ENCODE measurements around the gene LNPK. TPM values are rescaled to one million over a fixed set of nuclear protein-coding genes. Genes with fewer than 3 reads are reported as not detected.

Gene LNPK
- total RNA-seq, 1 donor from 2014 or later: 12.5 TPM

DNA sequence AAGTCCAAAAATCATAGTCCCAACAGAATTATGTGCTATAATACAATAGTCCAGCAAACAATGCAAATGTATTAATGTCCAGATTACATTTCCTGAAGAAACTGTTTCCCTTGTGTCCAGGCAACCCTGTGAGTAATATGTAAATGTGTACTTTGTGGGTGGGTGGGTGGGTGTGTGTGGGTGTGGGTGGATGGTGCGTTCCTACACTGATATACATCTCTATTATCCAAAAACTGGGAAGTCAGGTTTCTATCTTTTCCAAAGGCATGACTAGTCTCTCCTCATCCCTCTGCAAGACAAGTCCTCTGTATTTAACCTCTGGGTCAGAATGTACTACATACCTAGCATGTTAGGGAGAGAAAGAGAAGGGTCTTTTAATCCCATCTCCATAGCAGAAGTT, 71.6 kb downstream of the LNPK start:
- Mint-ChIP-seq H3K27me3 (ENCODE audit: unreplicated experiment) (no peaks in the 10 kb centered on the region), H3K4me1 (ENCODE audit: unreplicated experiment) (no peaks in the 10 kb centered on the region), H3K36me3 (ENCODE audit: low read depth, unreplicated experiment) (no peaks in the 10 kb centered on the region), H3K27ac (ENCODE audit: unreplicated experiment) (no peak overlapping the region), H3K9me3 (ENCODE audit: unreplicated experiment) (no peaks in the 10 kb centered on the region), H3K4me3 (ENCODE audit: unreplicated experiment) (no peak overlapping the region)
- TF ChIP-seq, protein P1, sequence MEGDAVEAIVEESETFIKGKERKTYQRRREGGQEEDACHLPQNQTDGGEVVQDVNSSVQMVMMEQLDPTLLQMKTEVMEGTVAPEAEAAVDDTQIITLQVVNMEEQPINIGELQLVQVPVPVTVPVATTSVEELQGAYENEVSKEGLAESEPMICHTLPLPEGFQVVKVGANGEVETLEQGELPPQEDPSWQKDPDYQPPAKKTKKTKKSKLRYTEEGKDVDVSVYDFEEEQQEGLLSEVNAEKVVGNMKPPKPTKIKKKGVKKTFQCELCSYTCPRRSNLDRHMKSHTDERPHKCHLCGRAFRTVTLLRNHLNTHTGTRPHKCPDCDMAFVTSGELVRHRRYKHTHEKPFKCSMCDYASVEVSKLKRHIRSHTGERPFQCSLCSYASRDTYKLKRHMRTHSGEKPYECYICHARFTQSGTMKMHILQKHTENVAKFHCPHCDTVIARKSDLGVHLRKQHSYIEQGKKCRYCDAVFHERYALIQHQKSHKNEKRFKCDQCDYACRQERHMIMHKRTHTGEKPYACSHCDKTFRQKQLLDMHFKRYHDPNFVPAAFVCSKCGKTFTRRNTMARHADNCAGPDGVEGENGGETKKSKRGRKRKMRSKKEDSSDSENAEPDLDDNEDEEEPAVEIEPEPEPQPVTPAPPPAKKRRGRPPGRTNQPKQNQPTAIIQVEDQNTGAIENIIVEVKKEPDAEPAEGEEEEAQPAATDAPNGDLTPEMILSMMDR (IDR thresholded peaks at IDR 0.05; ENCODE audit: unreplicated experiment): no peak
- DNase-seq (ENCODE audit: low spot score): no peak

DNA sequence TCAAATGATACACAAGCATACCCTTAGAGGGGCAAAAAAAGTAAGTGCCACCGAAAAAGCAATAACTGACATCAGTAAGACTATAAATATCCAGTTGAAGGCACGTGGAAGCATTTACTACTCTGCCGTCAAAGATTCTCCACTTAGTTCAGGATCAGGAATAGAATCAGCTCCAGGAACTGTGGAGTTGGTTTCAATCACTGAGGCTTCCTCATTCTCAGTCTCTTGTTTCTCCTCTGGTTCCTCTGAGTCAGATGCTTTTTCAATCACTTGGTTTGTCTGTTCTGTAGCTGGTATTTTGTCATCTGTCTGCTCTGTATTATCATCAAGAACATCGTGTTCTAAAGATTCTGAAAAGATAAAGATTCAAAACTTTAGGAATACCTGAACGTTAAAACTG, 72.2 kb downstream of the LNPK start:
- H3K9me3 Mint-ChIP-seq (ENCODE audit: unreplicated experiment): no peaks in the 10 kb centered on the region
- TF ChIP-seq, protein P1 (IDR thresholded peaks at IDR 0.05; ENCODE audit: unreplicated experiment): no peak
- no peak overlapping the region for H3K27ac Mint-ChIP-seq (ENCODE audit: unreplicated experiment)
- H3K4me1 Mint-ChIP-seq (ENCODE audit: unreplicated experiment): peaks cover 4% of the 10 kb centered on the region
- H3K36me3 Mint-ChIP-seq (ENCODE audit: low read depth, unreplicated experiment): no peaks in the 10 kb centered on the region
- no peaks in the 10 kb centered on the region for H3K27me3 Mint-ChIP-seq (ENCODE audit: unreplicated experiment)
- DNase-seq (ENCODE audit: low spot score): no peak
- H3K4me3 Mint-ChIP-seq (ENCODE audit: unreplicated experiment): no peak overlapping the region

DNA sequence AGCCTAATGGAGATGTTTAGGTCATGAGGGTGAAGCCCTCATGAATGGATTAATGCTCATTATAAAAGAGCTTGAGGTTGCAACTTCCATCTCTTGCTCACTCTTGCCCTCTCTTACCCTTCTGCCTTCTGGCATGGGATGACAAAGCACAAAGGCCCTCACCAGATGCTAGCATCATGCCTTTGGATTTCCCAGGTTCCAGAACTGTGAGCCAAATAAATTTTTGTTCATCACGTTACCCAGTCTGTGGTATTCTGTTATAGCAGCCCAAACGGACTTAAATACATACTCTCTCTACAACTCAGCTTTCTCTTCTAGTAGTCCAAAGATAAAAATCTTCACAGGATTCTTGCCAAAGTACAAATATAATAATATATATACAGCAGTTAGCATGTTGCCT, 75.8 kb downstream of the LNPK start:
- no peak overlapping the region for H3K27ac Mint-ChIP-seq (ENCODE audit: unreplicated experiment)
- no peak for DNase-seq (ENCODE audit: low spot score)
- no peak overlapping the region for H3K4me3 Mint-ChIP-seq (ENCODE audit: unreplicated experiment)
- H3K9me3 Mint-ChIP-seq (ENCODE audit: unreplicated experiment): no peaks in the 10 kb centered on the region
- H3K27me3 Mint-ChIP-seq (ENCODE audit: unreplicated experiment): no peaks in the 10 kb centered on the region
- no peaks in the 10 kb centered on the region for H3K36me3 Mint-ChIP-seq (ENCODE audit: low read depth, unreplicated experiment)
- H3K4me1 Mint-ChIP-seq (ENCODE audit: unreplicated experiment): peaks cover 7% of the 10 kb centered on the region
- TF ChIP-seq, protein P1 (IDR thresholded peaks at IDR 0.05; ENCODE audit: unreplicated experiment): no peak

- Mint-ChIP-seq H3K27me3 (ENCODE audit: unreplicated experiment) (no peaks in the 10 kb centered on the region), H3K9me3 (ENCODE audit: unreplicated experiment) (no peaks in the 10 kb centered on the region)
- no peak for DNase-seq (ENCODE audit: low spot score)
These were observed 79.9 kb downstream of the LNPK start for GRCh38 chr2:175922160-175922559.

GRCh38 chr2:175918935-175919334, 83.1 kb downstream of the LNPK start:
- H3K4me1 Mint-ChIP-seq (ENCODE audit: unreplicated experiment): no peaks in the 10 kb centered on the region
- TF ChIP-seq, protein P1 (IDR thresholded peaks at IDR 0.05; ENCODE audit: unreplicated experiment): no peak

More at GRCh38 chr2:175922160-175922559, 79.9 kb downstream of the LNPK start:
- Mint-ChIP-seq H3K36me3 (ENCODE audit: low read depth, unreplicated experiment) (no peaks in the 10 kb centered on the region), H3K4me3 (ENCODE audit: unreplicated experiment) (no peak overlapping the region), H3K27ac (ENCODE audit: unreplicated experiment) (no peak overlapping the region), H3K4me1 (ENCODE audit: unreplicated experiment) (peaks cover 7% of the 10 kb centered on the region)
- TF ChIP-seq, protein P1 (IDR thresholded peaks at IDR 0.05; ENCODE audit: unreplicated experiment): no peak

More at GRCh38 chr2:175918935-175919334, 83.1 kb downstream of the LNPK start:
- DNase-seq (ENCODE audit: low spot score): no peak
- Mint-ChIP-seq H3K27me3 (ENCODE audit: unreplicated experiment) (no peaks in the 10 kb centered on the region), H3K36me3 (ENCODE audit: low read depth, unreplicated experiment) (no peaks in the 10 kb centered on the region), H3K27ac (ENCODE audit: unreplicated experiment) (no peak overlapping the region), H3K4me3 (ENCODE audit: unreplicated experiment) (no peak overlapping the region), H3K9me3 (ENCODE audit: unreplicated experiment) (no peaks in the 10 kb centered on the region)

Measured in endothelial cell (in vitro differentiated cells).